NCI-H446 (cell line): ENCODE measurements around the gene SCN2A.
"Not testable (repeated sequence)": the region's sequence is repeated elsewhere in the genome, so short reads cannot be mapped to it uniquely, and the experiment has no call there.

Experiments
- DNase-seq, 2 experiments: peaks; one replicate each; lab custom pipeline; 2025; lab: John Stamatoyannopoulos, UW

Gene SCN2A

GRCh38 chr2:165253178-165253577 lies 14.0 kb downstream of the SCN2A start:
- no peak for DNase-seq

- DNase-seq, result no peak
Measured at GRCh38 chr2:165256618-165257017, 17.4 kb downstream of the SCN2A start.

GRCh38 chr2:165260347-165260746 lies 21.1 kb downstream of the SCN2A start:
- DNase-seq, result not testable (repeated sequence)

- no peak for DNase-seq
Measured at GRCh38 chr2:165268754-165269153, 29.5 kb downstream of the SCN2A start.

- DNase-seq, result no peak
Measured at GRCh38 chr2:165273176-165273575, 34.0 kb downstream of the SCN2A start.

GRCh38 chr2:165274698-165275097 lies 35.5 kb downstream of the SCN2A start:
- peak; percentile 6 to 46 for DNase-seq

- no peak for DNase-seq
Measured at GRCh38 chr2:165275932-165276331, 36.7 kb downstream of the SCN2A start.

GRCh38 chr2:165277295-165277694 lies 38.1 kb downstream of the SCN2A start:
- DNase-seq, result no peak

- no peak for DNase-seq
Measured at GRCh38 chr2:165277860-165278656, 38.8 kb downstream of the SCN2A start.

GRCh38 chr2:165280356-165280755 lies 41.1 kb downstream of the SCN2A start:
- DNase-seq, result no peak

- no peak for DNase-seq
Measured at GRCh38 chr2:165281387-165281786, 42.2 kb downstream of the SCN2A start.

GRCh38 chr2:165283342-165283741 lies 44.1 kb downstream of the SCN2A start:
- no peak for DNase-seq

GRCh38 chr2:165287094-165287778 lies 48.0 kb downstream of the SCN2A start:
- DNase-seq, result no peak

GRCh38 chr2:165289069-165289468 lies 49.9 kb downstream of the SCN2A start:
- DNase-seq, result no peak

GRCh38 chr2:165293440-165294420 lies 54.5 kb downstream of the SCN2A start:
- peak; percentile 84 to 94 for DNase-seq

GRCh38 chr2:165294912-165295311 lies 55.7 kb downstream of the SCN2A start:
- no peak for DNase-seq

- DNase-seq, result no peak
Measured at GRCh38 chr2:165295643-165296042, 56.4 kb downstream of the SCN2A start.

GRCh38 chr2:165305391-165306096 lies 66.3 kb downstream of the SCN2A start:
- no peak for DNase-seq

GRCh38 chr2:165307317-165307716 lies 68.1 kb downstream of the SCN2A start:
- DNase-seq, result no peak

- DNase-seq, result no peak
Measured at GRCh38 chr2:165311949-165312348, 72.7 kb downstream of the SCN2A start.

- no peak for DNase-seq
Measured at GRCh38 chr2:165312999-165313398, 73.8 kb downstream of the SCN2A start.

GRCh38 chr2:165313509-165313908 lies 74.3 kb downstream of the SCN2A start:
- no peak for DNase-seq
